K562 (cell line): ENCODE results near the gene LAMA1.

Experiments
- EZH2 ChIP-seq: IDR thresholded peaks from 2 replicates; pipeline ENCODE4 v1.6.1; 2012; ENCODE audit warnings: low read depth, mild to moderate bottlenecking, inconsistent platforms, low read length, borderline replicate concordance
- GATA2 ChIP-seq: sonication (generic); formaldehyde crosslinking; IDR thresholded peaks from 2 replicates; pipeline ENCODE4 v1.4.0; 2020; ENCODE audit warnings: mild to moderate bottlenecking, missing genetic modification reagents
- PHF8 ChIP-seq: fragments of 200-600 bp; sonication (generic); IDR thresholded peaks from 2 replicates; pipeline ENCODE4 v1.6.1; 2012; ENCODE audit warnings: mixed run types, mild to moderate bottlenecking, inconsistent platforms, low read length, moderate library complexity, borderline replicate concordance
- POLR2A ChIP-seq: fragments of 450-650 bp; conservative IDR thresholded peaks from 2 replicates; pipeline ENCODE4 v1.6.1; 2016
- RAD21 ChIP-seq, 2 experiments: fragments of 250-450 bp in 1 of 2; fragments of 450-650 bp in 1 of 2; sonication (Bioruptor Pico) in 1 of 2; formaldehyde crosslinking in 1 of 2; IDR thresholded peaks in 1 of 2; conservative IDR thresholded peaks in 1 of 2; 2 replicates each; pipeline versions ENCODE4 v1.4.0 to v1.8.0; 2020 to 2022; ENCODE audit warnings: mild to moderate bottlenecking in 2 of 2, moderate library complexity in 1 of 2
- SMC3 ChIP-seq: conservative IDR thresholded peaks from 2 replicates; pipeline ENCODE4 v1.6.1; 2011; ENCODE audit warnings: low read depth, low read length, improper control_type of control experiment; ENCODE audit not compliant: insufficient read depth
- STAT5B ChIP-seq: fragments of 250-450 bp; sonication (Bioruptor Pico); IDR thresholded peaks from 2 replicates; pipeline ENCODE4 v1.8.0; 2021; ENCODE audit warnings: mild to moderate bottlenecking, inconsistent platforms
- TAF1 ChIP-seq: IDR thresholded peaks from 2 replicates; pipeline ENCODE4 v1.6.1; 2011; ENCODE audit warnings: mild to moderate bottlenecking, low read length, moderate library complexity; ENCODE audit not compliant: insufficient read depth, control insufficient read depth, severe bottlenecking; ENCODE audit errors: extremely low read depth
- ZFP1 ChIP-seq: fragments of 450-650 bp; formaldehyde crosslinking; IDR thresholded peaks from 2 replicates; pipeline ENCODE4 v1.4.0; 2020; ENCODE audit warnings: mild to moderate bottlenecking, mixed read lengths
- ZNF384 ChIP-seq: IDR thresholded peaks from 2 replicates; pipeline ENCODE4 v1.6.1; 2012; ENCODE audit warnings: low read depth, low read length, improper control_type of control experiment
- TF ChIP-seq, protein P1 (sequence below), 3 experiments: IDR thresholded peaks in 2 of 3; conservative IDR thresholded peaks in 1 of 3; 2 replicates each; pipeline ENCODE4 v1.5.1; 2011 to 2012; ENCODE audit warnings: low read length in 3 of 3, mild to moderate bottlenecking in 3 of 3, control low read depth in 2 of 3, improper control_type of control experiment in 1 of 3, inconsistent platforms in 1 of 3, low read depth in 1 of 3, mixed read lengths in 1 of 3, moderate library complexity in 1 of 3; ENCODE audit not compliant: insufficient read depth in 2 of 3

GRCh38 chr18:7035807-7036206 lies 81.8 kb downstream of the LAMA1 start:
- TF ChIP-seq PHF8 (no peak), TAF1 (no peak), ZFP1 (CRISPR knock-in tag) (no peak), SMC3 (no peak), GATA2 (CRISPR knock-in tag) (no peak), POLR2A (no peak), RAD21 (CRISPR knock-in tag; conservative IDR thresholded peaks at IDR 0.05 in 1 of 2, IDR thresholded peaks at IDR 0.05 in 1 of 2) (no peak), EZH2 (no peak), ZNF384 (no peak), STAT5B (no peak)
- TF ChIP-seq, protein P1, sequence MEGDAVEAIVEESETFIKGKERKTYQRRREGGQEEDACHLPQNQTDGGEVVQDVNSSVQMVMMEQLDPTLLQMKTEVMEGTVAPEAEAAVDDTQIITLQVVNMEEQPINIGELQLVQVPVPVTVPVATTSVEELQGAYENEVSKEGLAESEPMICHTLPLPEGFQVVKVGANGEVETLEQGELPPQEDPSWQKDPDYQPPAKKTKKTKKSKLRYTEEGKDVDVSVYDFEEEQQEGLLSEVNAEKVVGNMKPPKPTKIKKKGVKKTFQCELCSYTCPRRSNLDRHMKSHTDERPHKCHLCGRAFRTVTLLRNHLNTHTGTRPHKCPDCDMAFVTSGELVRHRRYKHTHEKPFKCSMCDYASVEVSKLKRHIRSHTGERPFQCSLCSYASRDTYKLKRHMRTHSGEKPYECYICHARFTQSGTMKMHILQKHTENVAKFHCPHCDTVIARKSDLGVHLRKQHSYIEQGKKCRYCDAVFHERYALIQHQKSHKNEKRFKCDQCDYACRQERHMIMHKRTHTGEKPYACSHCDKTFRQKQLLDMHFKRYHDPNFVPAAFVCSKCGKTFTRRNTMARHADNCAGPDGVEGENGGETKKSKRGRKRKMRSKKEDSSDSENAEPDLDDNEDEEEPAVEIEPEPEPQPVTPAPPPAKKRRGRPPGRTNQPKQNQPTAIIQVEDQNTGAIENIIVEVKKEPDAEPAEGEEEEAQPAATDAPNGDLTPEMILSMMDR (IDR thresholded peaks at IDR 0.05 in 2 of 3, conservative IDR thresholded peaks at IDR 0.05 in 1 of 3; ENCODE audit: insufficient read depth in 2 of 3, low read depth in 1 of 3, low read length in 3 of 3) = no peak
